Activated naive CD4-positive, alpha-beta T cell treated with anti-CD3 and anti-CD28 coated beads, Interleukin-2, amount 50 U/mL, for 72 hours (primary cell): ENCODE measurements around the gene XPNPEP2. TPM values are rescaled to one million over a fixed set of nuclear protein-coding genes. Genes with fewer than 3 reads are reported as not detected.

Experiments used
- ATAC-seq, 2 donors: fragments of 150-1000 bp; cut with Tn5 transposase; 2 replicates each; pipeline ENCODE4 v1.10.0; 2021; ENCODE audit warnings: mild to moderate bottlenecking in 2 of 2, moderate library complexity in 2 of 2
- DNase-seq, 2 donors: peaks; one replicate each; pipeline ENCODE4 v3.0.0; 2021 to 2022; ENCODE audit warnings: low spot score in 2 of 2
- H3K27ac Mint-ChIP-seq, 2 donors: one replicate each; pipeline ENCODE4 v1.8.0; 2022; ENCODE audit warnings: mild to moderate bottlenecking in 2 of 2, mixed read lengths in 2 of 2
- H3K36me3 Mint-ChIP-seq, 2 donors: one replicate each; pipeline ENCODE4 v1.8.0; 2022; ENCODE audit warnings: mixed read lengths in 2 of 2
- H3K9me3 Mint-ChIP-seq, 2 donors: one replicate each; pipeline ENCODE4 v1.8.0; 2022; ENCODE audit warnings: mixed read lengths in 2 of 2
- total RNA-seq, 2 donors: library from RNA; stranded (reverse); gene quantifications; one replicate each; pipeline ENCODE4 v1.2.3, GENCODE V29; 2022

The XPNPEP2 gene
- total RNA-seq, result under 1 TPM in 1 of 2 donors, not detected in 1; 0.21 TPM

GRCh38 chrX:129738466-129739308 lies at the start of gene XPNPEP2:
XPNPEP2 (plus strand) TSS chrX:129738979; CDS start chrX:129739214, 235 bp downstream.
- no peak for ATAC-seq
- no peak within 1 kb of the TSS for H3K27ac Mint-ChIP-seq
- H3K36me3 Mint-ChIP-seq, result no peaks in the 10 kb centered on the region
- DNase-seq, result no peak
- no peaks in the 10 kb centered on the region for H3K9me3 Mint-ChIP-seq

- H3K9me3 Mint-ChIP-seq, result no peaks in the 10 kb centered on the region
- H3K27ac Mint-ChIP-seq, result no peak overlapping the region
- no peak for ATAC-seq
- DNase-seq, result no peak
- H3K36me3 Mint-ChIP-seq, result no peaks in the 10 kb centered on the region
These were observed 49.0 kb upstream of the XPNPEP2 start for GRCh38 chrX:129689796-129690195.

GRCh38 chrX:129690435-129690834 lies 48.3 kb upstream of the XPNPEP2 start:
- H3K9me3 Mint-ChIP-seq, result no peaks in the 10 kb centered on the region
- H3K36me3 Mint-ChIP-seq, result no peaks in the 10 kb centered on the region
- ATAC-seq, result no peak
- no peak for DNase-seq
- no peak overlapping the region for H3K27ac Mint-ChIP-seq

GRCh38 chrX:129693354-129693753 lies 45.4 kb upstream of the XPNPEP2 start:
- ATAC-seq, result no peak
- H3K9me3 Mint-ChIP-seq, result no peaks in the 10 kb centered on the region
- no peaks in the 10 kb centered on the region for H3K36me3 Mint-ChIP-seq
- DNase-seq, result no peak
- no peak overlapping the region for H3K27ac Mint-ChIP-seq

GRCh38 chrX:129694805-129695204 lies 44.0 kb upstream of the XPNPEP2 start:
- H3K36me3 Mint-ChIP-seq, result no peaks in the 10 kb centered on the region
- no peak overlapping the region for H3K27ac Mint-ChIP-seq
- ATAC-seq (no peak), DNase-seq (no peak)
- H3K9me3 Mint-ChIP-seq, result no peaks in the 10 kb centered on the region

GRCh38 chrX:129695535-129695934 lies 43.2 kb upstream of the XPNPEP2 start:
- H3K36me3 Mint-ChIP-seq, result no peaks in the 10 kb centered on the region
- H3K9me3 Mint-ChIP-seq, result no peaks in the 10 kb centered on the region
- no peak overlapping the region for H3K27ac Mint-ChIP-seq
- no peak for ATAC-seq
- no peak for DNase-seq

- Mint-ChIP-seq H3K9me3 (no peaks in the 10 kb centered on the region), H3K36me3 (no peaks in the 10 kb centered on the region), H3K27ac (no peak overlapping the region)
- ATAC-seq (no peak), DNase-seq (no peak)
These were observed 42.8 kb upstream of the XPNPEP2 start for GRCh38 chrX:129695937-129696336.

- H3K9me3 Mint-ChIP-seq, result no peaks in the 10 kb centered on the region
- H3K27ac Mint-ChIP-seq, result peak overlapping the region in 1 of 2 donors; percentile 55
- no peaks in the 10 kb centered on the region for H3K36me3 Mint-ChIP-seq
- DNase-seq (no peak), ATAC-seq (no peak)
These were observed 42.2 kb upstream of the XPNPEP2 start for GRCh38 chrX:129696463-129697155.

- Mint-ChIP-seq H3K36me3 (no peaks in the 10 kb centered on the region), H3K27ac (no peak overlapping the region), H3K9me3 (no peaks in the 10 kb centered on the region)
- ATAC-seq, result no peak
- DNase-seq, result no peak
These were observed 41.5 kb upstream of the XPNPEP2 start for GRCh38 chrX:129697204-129697829.

- H3K9me3 Mint-ChIP-seq, result no peaks in the 10 kb centered on the region
- ATAC-seq, result no peak
- DNase-seq, result no peak
These were observed 40.6 kb upstream of the XPNPEP2 start for GRCh38 chrX:129698150-129698549.

GRCh38 chrX:129700536-129700935 lies 38.2 kb upstream of the XPNPEP2 start:
- Mint-ChIP-seq H3K36me3 (no peaks in the 10 kb centered on the region), H3K9me3 (no peaks in the 10 kb centered on the region), H3K27ac (no peak overlapping the region)
- ATAC-seq (no peak), DNase-seq (no peak)

More at GRCh38 chrX:129698150-129698549, 40.6 kb upstream of the XPNPEP2 start:
- Mint-ChIP-seq H3K36me3 (no peaks in the 10 kb centered on the region), H3K27ac (no peak overlapping the region)

- no peaks in the 10 kb centered on the region for H3K9me3 Mint-ChIP-seq
- H3K36me3 Mint-ChIP-seq, result no peaks in the 10 kb centered on the region
- DNase-seq (no peak), ATAC-seq (no peak)
- H3K27ac Mint-ChIP-seq, result no peak overlapping the region
These were observed 37.1 kb upstream of the XPNPEP2 start for GRCh38 chrX:129701624-129702069.

- Mint-ChIP-seq H3K9me3 (no peaks in the 10 kb centered on the region), H3K27ac (no peak overlapping the region), H3K36me3 (peaks cover 0 to 10% of the 10 kb centered on the region in 2 donors)
- ATAC-seq, result no peak
- DNase-seq, result no peak
These were observed 34.3 kb upstream of the XPNPEP2 start for GRCh38 chrX:129704491-129704890.

GRCh38 chrX:129705377-129705925 lies 33.3 kb upstream of the XPNPEP2 start:
- Mint-ChIP-seq H3K27ac (no peak overlapping the region), H3K36me3 (peaks cover 0 to 10% of the 10 kb centered on the region in 2 donors), H3K9me3 (no peaks in the 10 kb centered on the region)
- ATAC-seq, result no peak
- DNase-seq, result no peak

GRCh38 chrX:129705988-129706387 lies 32.8 kb upstream of the XPNPEP2 start:
- DNase-seq (no peak), ATAC-seq (no peak)
- H3K36me3 Mint-ChIP-seq, result peaks cover 0 to 10% of the 10 kb centered on the region in 2 donors
- no peaks in the 10 kb centered on the region for H3K9me3 Mint-ChIP-seq
- no peak overlapping the region for H3K27ac Mint-ChIP-seq

GRCh38 chrX:129706400-129707072 lies 32.2 kb upstream of the XPNPEP2 start:
- DNase-seq (no peak), ATAC-seq (no peak)
- no peaks in the 10 kb centered on the region for H3K9me3 Mint-ChIP-seq
- peak overlapping the region in 1 of 2 donors; percentile 22 for H3K27ac Mint-ChIP-seq
- peaks cover 0 to 10% of the 10 kb centered on the region in 2 donors for H3K36me3 Mint-ChIP-seq
